SU-DHL-6 (cell line): ENCODE measurements around the gene PRKCE.

Source experiments
- EZH2phosphoT487 ChIP-seq: fragments of 200-600 bp; sonication (generic), shearing (Covaris generic); conservative IDR thresholded peaks from 2 replicates; pipeline ENCODE4 v1.6.1; 2018; ENCODE audit warnings: mild to moderate bottlenecking, antibody characterized with exemption, low read length, moderate library complexity, mixed read lengths
- TF ChIP-seq, protein P1 (sequence below): fragments of 200-600 bp; sonication (generic); IDR thresholded peaks from one replicate; pipeline ENCODE4 v1.5.1; 2017; ENCODE audit warnings: antibody characterized with exemption, mild to moderate bottlenecking, low read length, moderate library complexity; ENCODE audit not compliant: insufficient read depth, poor library complexity, severe bottlenecking

DNA sequence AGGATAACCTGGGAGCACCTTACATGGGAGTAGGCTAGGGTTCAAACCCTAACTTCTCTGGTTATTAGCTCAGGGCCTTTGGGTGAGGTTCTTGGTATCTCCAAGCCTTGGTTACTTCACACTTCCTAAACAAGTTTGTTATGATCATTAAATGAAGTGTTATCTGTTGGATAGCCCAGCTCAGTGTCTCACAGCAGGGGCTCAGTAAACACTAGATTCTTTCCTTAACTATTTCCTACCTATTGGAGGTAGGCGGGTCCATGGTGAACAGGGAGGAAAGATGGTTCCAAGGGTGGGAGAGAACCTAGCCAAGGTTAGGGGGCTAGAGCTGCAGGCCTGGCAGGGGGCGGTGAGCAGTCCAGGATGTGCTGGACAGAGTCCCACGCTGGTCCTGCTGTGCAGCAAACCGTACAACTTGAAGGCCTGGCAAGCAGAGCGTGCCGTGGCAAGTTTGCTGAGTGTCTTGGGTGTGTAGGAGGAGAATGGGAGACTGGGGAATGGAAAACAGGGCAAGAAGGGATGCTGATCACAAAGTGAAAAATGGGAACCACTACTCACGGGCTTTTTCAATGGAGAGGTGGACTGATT lies 259.1 kb downstream of the PRKCE start:
- TF ChIP-seq, protein P1, sequence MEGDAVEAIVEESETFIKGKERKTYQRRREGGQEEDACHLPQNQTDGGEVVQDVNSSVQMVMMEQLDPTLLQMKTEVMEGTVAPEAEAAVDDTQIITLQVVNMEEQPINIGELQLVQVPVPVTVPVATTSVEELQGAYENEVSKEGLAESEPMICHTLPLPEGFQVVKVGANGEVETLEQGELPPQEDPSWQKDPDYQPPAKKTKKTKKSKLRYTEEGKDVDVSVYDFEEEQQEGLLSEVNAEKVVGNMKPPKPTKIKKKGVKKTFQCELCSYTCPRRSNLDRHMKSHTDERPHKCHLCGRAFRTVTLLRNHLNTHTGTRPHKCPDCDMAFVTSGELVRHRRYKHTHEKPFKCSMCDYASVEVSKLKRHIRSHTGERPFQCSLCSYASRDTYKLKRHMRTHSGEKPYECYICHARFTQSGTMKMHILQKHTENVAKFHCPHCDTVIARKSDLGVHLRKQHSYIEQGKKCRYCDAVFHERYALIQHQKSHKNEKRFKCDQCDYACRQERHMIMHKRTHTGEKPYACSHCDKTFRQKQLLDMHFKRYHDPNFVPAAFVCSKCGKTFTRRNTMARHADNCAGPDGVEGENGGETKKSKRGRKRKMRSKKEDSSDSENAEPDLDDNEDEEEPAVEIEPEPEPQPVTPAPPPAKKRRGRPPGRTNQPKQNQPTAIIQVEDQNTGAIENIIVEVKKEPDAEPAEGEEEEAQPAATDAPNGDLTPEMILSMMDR, result no peak
- TF ChIP-seq EZH2phosphoT487, result no peak
